Keratinocyte (primary cell): ENCODE results near the gene PTPRT. TPM values are rescaled to one million over a fixed set of nuclear protein-coding genes. Genes with fewer than 3 reads are reported as not detected.

ENCODE experiments used
- DNase-seq: peaks from one replicate; pipeline ENCODE4 v3.0.0-alpha.2; 2011; ENCODE audit warnings: low read depth, missing footprints, low spot score
- FAIRE-seq: peaks from 2 replicates; lab custom pipeline; 2011; peaks lifted over from hg19 to GRCh38; lab: Jason Lieb, UNC
- H2AFZ ChIP-seq: 2 replicates; pipeline ENCODE4 v1.6.0; 2012; ENCODE audit warnings: low read length, control low read depth, inconsistent platforms; ENCODE audit not compliant: control insufficient read depth
- H3K27ac ChIP-seq: 2 replicates; pipeline ENCODE4 v1.5.1; 2011; ENCODE audit warnings: low read length; ENCODE audit not compliant: control insufficient read depth, insufficient read depth
- H3K27me3 ChIP-seq: 3 replicates; pipeline ENCODE4 v1.6.0; 2011; ENCODE audit warnings: low read length; ENCODE audit not compliant: control insufficient read depth, insufficient read depth; ENCODE audit errors: extremely low read depth
- H3K36me3 ChIP-seq, 2 experiments: 2 replicates in 1 of 2; 3 replicates in 1 of 2; pipeline ENCODE4 v1.5.1; 2011; ENCODE audit warnings: low read length in 2 of 2, mild to moderate bottlenecking in 1 of 2; ENCODE audit not compliant: control insufficient read depth in 2 of 2, insufficient read depth in 2 of 2; ENCODE audit errors: extremely low read depth in 1 of 2
- H3K4me1 ChIP-seq: 3 replicates; pipeline ENCODE4 v1.5.1; 2011; ENCODE audit warnings: low read length; ENCODE audit not compliant: control insufficient read depth, insufficient read depth; ENCODE audit errors: extremely low read depth
- H3K4me2 ChIP-seq: 3 replicates; pipeline ENCODE4 v1.6.0; 2011; ENCODE audit warnings: low read depth, low read length; ENCODE audit not compliant: control insufficient read depth, insufficient read depth; ENCODE audit errors: extremely low read depth
- H3K4me3 ChIP-seq, 3 experiments: fragments of 200-600 bp in 1 of 3; sonication (generic) in 1 of 3; 2 replicates in 2 of 3; 3 replicates in 1 of 3; pipeline ENCODE4 v1.5.1; 2011 to 2016; ENCODE audit warnings: low read length in 3 of 3, mild to moderate bottlenecking in 3 of 3, control low read depth in 2 of 3, inconsistent platforms in 1 of 3, low read depth in 1 of 3, mixed read lengths in 1 of 3, mixed run types in 1 of 3, moderate library complexity in 1 of 3; ENCODE audit not compliant: control insufficient read depth in 2 of 3, insufficient read depth in 2 of 3; ENCODE audit errors: extremely low read depth in 1 of 3
- H3K79me2 ChIP-seq: 2 replicates; pipeline ENCODE4 v1.6.0; 2012; ENCODE audit warnings: low read length; ENCODE audit not compliant: control insufficient read depth, insufficient read depth
- H3K9ac ChIP-seq: 3 replicates; pipeline ENCODE4 v1.6.0; 2011; ENCODE audit warnings: low read length; ENCODE audit not compliant: control insufficient read depth, insufficient read depth; ENCODE audit errors: extremely low read depth
- H3K9me1 ChIP-seq: 3 replicates; pipeline ENCODE4 v1.6.0; 2011; ENCODE audit warnings: low read length; ENCODE audit not compliant: control insufficient read depth, insufficient read depth; ENCODE audit errors: extremely low read depth
- H3K9me3 ChIP-seq: 2 replicates; pipeline ENCODE4 v1.5.1; 2012; ENCODE audit warnings: low read depth, low read length; ENCODE audit not compliant: control insufficient read depth
- H4K20me1 ChIP-seq: 3 replicates; pipeline ENCODE4 v1.6.0; 2011; ENCODE audit warnings: low read length; ENCODE audit not compliant: control insufficient read depth, insufficient read depth; ENCODE audit errors: extremely low read depth
- CTCF ChIP-seq, 3 experiments: IDR thresholded peaks in 1 of 3; conservative IDR thresholded peaks in 1 of 3; optimal IDR thresholded peaks in 1 of 3; 2 replicates in 2 of 3; 3 replicates in 1 of 3; pipeline versions ENCODE3 to v1.5.1; 2011; ENCODE audit warnings: low read length in 3 of 3, mild to moderate bottlenecking in 3 of 3, moderate library complexity in 2 of 3, control low read depth in 1 of 3, inconsistent platforms in 1 of 3; ENCODE audit not compliant: insufficient read depth in 2 of 3; ENCODE audit errors: extremely low read depth in 1 of 3
- EZH2 ChIP-seq: IDR thresholded peaks from one replicate; pipeline ENCODE4 v1.6.1; 2012; ENCODE audit warnings: inconsistent platforms, mild to moderate bottlenecking, low read length, moderate library complexity
- dilution Hi-C: fragments of 300-500 bp; cut with MboI; formaldehyde crosslinking; loops from one replicate; pipeline ENCODE4 v1.7.0; 2020; ENCODE audit warnings: low sequenced_read_pairs; ENCODE audit not compliant: extremely low pct_ligation_motif_present
- polyA plus RNA-seq, 5 experiments: library from polyadenylated mRNA; depleted of rRNA in 3 of 5; stranded (reverse) in 3 of 5; stranded (forward) in 1 of 5; unstranded in 1 of 5; fragments of >200 nt; gene quantifications; 1 replicate in 1 of 5; 2 replicates in 3 of 5; 3 replicates in 1 of 5; pipeline versions ENCODE4 v1.2.1 to v1.2.3, GENCODE V29; 2011 to 2012; ENCODE audit warnings: missing spikeins in 2 of 5, low read depth in 1 of 5, low replicate concordance in 1 of 5

PTPRT gene
- polyA plus RNA-seq, 1 donor (not counting 4 experiments of a cell fraction or from before 2014, with no cell fraction given), result not detected

GRCh38 chr20:42975974-42976373 lies 213.7 kb downstream of the PTPRT start:
- no peak overlapping the region for H2AFZ ChIP-seq
- H4K20me1 ChIP-seq, result no peaks in the 10 kb centered on the region
- no peaks in the 10 kb centered on the region for H3K4me1 ChIP-seq
- H3K27me3 ChIP-seq, result no peaks in the 10 kb centered on the region
- no peaks in the 10 kb centered on the region for H3K79me2 ChIP-seq
- H3K4me3 ChIP-seq, result no peak overlapping the region
- dilution Hi-C loops, result no loop called here
- H3K27ac ChIP-seq, result no peak overlapping the region
- no peaks in the 10 kb centered on the region for H3K36me3 ChIP-seq
- DNase-seq (no peak), FAIRE-seq (no peak)
- no peaks in the 10 kb centered on the region for H3K9me1 ChIP-seq
- no peak overlapping the region for H3K9ac ChIP-seq
- H3K9me3 ChIP-seq, result no peaks in the 10 kb centered on the region
- TF ChIP-seq EZH2, result no peak
- TF ChIP-seq CTCF (optimal IDR thresholded peaks at IDR 0.05 in 1 of 3, IDR thresholded peaks at IDR 0.05 in 1 of 3, conservative IDR thresholded peaks at IDR 0.05 in 1 of 3; ENCODE audit: extremely low read depth in 1 of 3, insufficient read depth in 2 of 3, low read length in 3 of 3), result no peak
- H3K4me2 ChIP-seq, result no peak overlapping the region

GRCh38 chr20:42974347-42974746 lies 215.4 kb downstream of the PTPRT start:
- Histone ChIP-seq H3K27ac (no peak overlapping the region), H3K4me1 (no peaks in the 10 kb centered on the region), H3K9me1 (no peaks in the 10 kb centered on the region), H4K20me1 (no peaks in the 10 kb centered on the region), H2AFZ (no peak overlapping the region), H3K9ac (no peak overlapping the region), H3K79me2 (no peaks in the 10 kb centered on the region), H3K4me2 (no peak overlapping the region), H3K36me3 (no peaks in the 10 kb centered on the region), H3K9me3 (no peaks in the 10 kb centered on the region), H3K27me3 (no peaks in the 10 kb centered on the region), H3K4me3 (no peak overlapping the region)
- TF ChIP-seq CTCF (optimal IDR thresholded peaks at IDR 0.05 in 1 of 3, IDR thresholded peaks at IDR 0.05 in 1 of 3, conservative IDR thresholded peaks at IDR 0.05 in 1 of 3; ENCODE audit: extremely low read depth in 1 of 3, insufficient read depth in 2 of 3, low read length in 3 of 3) (no peak), EZH2 (no peak)
- no peak for FAIRE-seq
- dilution Hi-C loops, result no loop called here
- DNase-seq, result no peak
